ENCODE data around the gene DNAH8. TPM values are rescaled to one million over a fixed set of nuclear protein-coding genes. Genes with fewer than 3 reads are reported as not detected.

Gene DNAH8
- total RNA-seq, 2 experiments from 2014 or later = 0.03 TPM; not detected in 1

DNA sequence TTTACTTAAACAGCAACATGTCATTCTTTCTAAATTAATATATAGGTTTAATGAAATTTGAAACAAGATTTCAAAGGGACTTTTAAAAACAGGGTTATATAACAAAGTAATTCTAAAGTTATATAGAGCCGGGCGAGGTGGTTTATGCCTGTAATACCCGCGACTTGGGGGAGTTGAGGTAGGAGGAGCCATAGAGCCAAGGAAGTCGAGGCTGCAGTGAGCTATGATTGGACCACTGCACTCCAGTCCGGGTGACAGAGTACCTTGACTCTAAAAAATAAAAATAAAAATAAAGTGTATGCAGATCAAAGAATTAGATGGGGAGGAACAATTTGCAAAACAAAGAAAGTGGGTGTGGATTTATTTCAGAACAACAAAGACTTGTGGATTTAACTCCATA lies 182.4 kb downstream of the DNAH8 start:
- TF ChIP-seq, protein P1, sequence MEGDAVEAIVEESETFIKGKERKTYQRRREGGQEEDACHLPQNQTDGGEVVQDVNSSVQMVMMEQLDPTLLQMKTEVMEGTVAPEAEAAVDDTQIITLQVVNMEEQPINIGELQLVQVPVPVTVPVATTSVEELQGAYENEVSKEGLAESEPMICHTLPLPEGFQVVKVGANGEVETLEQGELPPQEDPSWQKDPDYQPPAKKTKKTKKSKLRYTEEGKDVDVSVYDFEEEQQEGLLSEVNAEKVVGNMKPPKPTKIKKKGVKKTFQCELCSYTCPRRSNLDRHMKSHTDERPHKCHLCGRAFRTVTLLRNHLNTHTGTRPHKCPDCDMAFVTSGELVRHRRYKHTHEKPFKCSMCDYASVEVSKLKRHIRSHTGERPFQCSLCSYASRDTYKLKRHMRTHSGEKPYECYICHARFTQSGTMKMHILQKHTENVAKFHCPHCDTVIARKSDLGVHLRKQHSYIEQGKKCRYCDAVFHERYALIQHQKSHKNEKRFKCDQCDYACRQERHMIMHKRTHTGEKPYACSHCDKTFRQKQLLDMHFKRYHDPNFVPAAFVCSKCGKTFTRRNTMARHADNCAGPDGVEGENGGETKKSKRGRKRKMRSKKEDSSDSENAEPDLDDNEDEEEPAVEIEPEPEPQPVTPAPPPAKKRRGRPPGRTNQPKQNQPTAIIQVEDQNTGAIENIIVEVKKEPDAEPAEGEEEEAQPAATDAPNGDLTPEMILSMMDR (IDR thresholded peaks at IDR 0.05) = no peak

DNA sequence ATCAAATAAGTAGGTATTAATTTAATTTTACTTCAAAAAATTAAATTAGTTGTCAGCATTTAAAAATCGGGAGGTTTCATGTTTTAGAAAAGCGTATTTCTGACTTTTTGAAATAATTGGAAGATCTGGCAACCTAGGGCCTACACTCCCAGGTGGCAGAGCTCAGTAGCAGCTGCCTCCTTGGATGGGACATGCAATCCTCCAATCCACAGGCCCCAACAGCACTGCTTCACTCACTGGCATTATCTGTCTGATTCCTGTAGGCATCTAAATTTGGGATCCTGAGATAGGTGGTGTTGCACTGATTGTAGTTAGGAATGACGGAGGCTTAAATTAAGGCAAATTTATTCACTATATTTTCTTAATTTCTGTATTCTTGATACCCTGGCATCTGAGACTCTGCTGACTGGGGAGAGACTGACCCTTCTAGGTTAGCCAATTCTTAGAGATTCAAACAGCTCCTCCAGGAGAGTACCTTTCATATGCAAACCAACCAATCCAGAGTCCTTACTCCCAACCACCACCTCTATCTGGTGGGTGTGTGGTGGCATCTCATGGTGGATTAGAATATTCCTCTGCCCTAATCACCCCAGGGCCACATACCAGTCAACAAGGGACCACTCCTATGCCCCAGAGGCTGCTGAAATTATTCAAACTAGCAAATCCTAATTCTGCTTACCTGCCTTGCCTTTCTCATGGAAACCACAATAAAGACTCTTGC lies 186.9 kb downstream of the DNAH8 start:
- no peaks in the 10 kb centered on the region for H3K27me3 Mint-ChIP-seq
- Histone ChIP-seq H3K9me3 (ENCODE audit: control insufficient read depth in 1 of 2, insufficient read depth in 1 of 2, low read length in 2 of 2) (no peaks in the 10 kb centered on the region), H3K4me1 (ENCODE audit: insufficient read depth, low read length) (no peaks in the 10 kb centered on the region), H3K27ac (ENCODE audit: low read depth in 1 of 2, low read length in 2 of 2) (no peak overlapping the region), H3K4me3 (ENCODE audit: low read length) (no peak overlapping the region), H3K36me3 (ENCODE audit: insufficient read depth, low read length) (no peaks in the 10 kb centered on the region), H3K27me3 (ENCODE audit: control insufficient read depth in 1 of 2, insufficient read depth in 2 of 2, low read length in 2 of 2) (peaks cover 0 to 5% of the 10 kb centered on the region in 2 experiments)
- TF ChIP-seq, protein P1 (IDR thresholded peaks at IDR 0.05) = no peak
- no peak overlapping the region for H3K27ac Mint-ChIP-seq
- DNase-seq = no peak
- no peaks in the 10 kb centered on the region for H3K36me3 Mint-ChIP-seq (ENCODE audit: low read depth)
- intact Hi-C loops (cut with DNase I, micrococcal nuclease) = no loop called here
- no peak for ATAC-seq (ENCODE audit: poor library complexity)
- H3K4me3 Mint-ChIP-seq = no peak overlapping the region
- no peaks in the 10 kb centered on the region for H3K4me1 Mint-ChIP-seq (ENCODE audit: low read depth)
- POLR2A ChIA-PET = interaction anchor here (0.6 kb wide), 1 partner anchor 972 kb away, joined by 3 read pairs; no protein-coding TSS in a partner anchor
- H3K9me3 Mint-ChIP-seq = no peaks in the 10 kb centered on the region
- CTCF ChIA-PET = no interaction called here

More for the DNA sequence above, 182.4 kb downstream of the DNAH8 start:
- ChIA-PET POLR2A (no interaction called here), CTCF (no interaction called here)
- H3K27me3 Mint-ChIP-seq = no peaks in the 10 kb centered on the region
- H3K36me3 Mint-ChIP-seq (ENCODE audit: low read depth) = no peaks in the 10 kb centered on the region
- no peaks in the 10 kb centered on the region for H3K36me3 ChIP-seq (ENCODE audit: insufficient read depth, low read length)
- peaks cover 0 to 5% of the 10 kb centered on the region in 2 experiments for H3K27me3 ChIP-seq (ENCODE audit: control insufficient read depth in 1 of 2, insufficient read depth in 2 of 2, low read length in 2 of 2)
- H3K4me3 Mint-ChIP-seq = no peak overlapping the region
- no peaks in the 10 kb centered on the region for H3K9me3 ChIP-seq (ENCODE audit: control insufficient read depth in 1 of 2, insufficient read depth in 1 of 2, low read length in 2 of 2)
- no peaks in the 10 kb centered on the region for H3K9me3 Mint-ChIP-seq
- no peaks in the 10 kb centered on the region for H3K4me1 Mint-ChIP-seq (ENCODE audit: low read depth)
- H3K27ac ChIP-seq (ENCODE audit: low read depth in 1 of 2, low read length in 2 of 2) = no peak overlapping the region
- intact Hi-C loops (cut with DNase I, micrococcal nuclease) = no loop called here
- H3K4me1 ChIP-seq (ENCODE audit: insufficient read depth, low read length) = no peaks in the 10 kb centered on the region
- H3K4me3 ChIP-seq (ENCODE audit: low read length) = no peak overlapping the region
- ATAC-seq (ENCODE audit: poor library complexity) (no peak), DNase-seq (no peak)
- no peak overlapping the region for H3K27ac Mint-ChIP-seq

DNA sequence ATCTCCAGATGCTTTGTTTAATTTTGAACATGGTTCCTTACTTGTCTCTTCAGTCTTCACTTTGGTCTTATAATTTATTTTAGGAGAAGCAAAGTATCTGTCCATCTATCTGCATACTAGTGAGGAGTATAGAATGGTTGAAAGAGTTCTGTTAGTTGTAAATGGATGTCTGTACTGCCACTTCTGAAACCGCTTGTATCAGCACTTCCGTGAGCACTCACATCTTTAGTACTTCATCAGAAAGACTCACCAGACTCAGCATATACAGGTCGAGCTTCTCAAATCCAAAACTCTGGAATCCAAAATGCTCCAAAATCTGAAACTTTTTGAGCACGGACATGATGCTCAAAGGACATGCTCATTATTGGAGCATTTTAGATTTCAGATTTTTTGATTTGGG lies 191.5 kb downstream of the DNAH8 start:
- H3K27me3 ChIP-seq (ENCODE audit: control insufficient read depth in 1 of 2, insufficient read depth in 2 of 2, low read length in 2 of 2) = peaks cover 0 to 5% of the 10 kb centered on the region in 2 experiments
- no peaks in the 10 kb centered on the region for H3K4me1 Mint-ChIP-seq (ENCODE audit: low read depth)
- no peak overlapping the region for H3K27ac ChIP-seq (ENCODE audit: low read depth in 1 of 2, low read length in 2 of 2)
- no peaks in the 10 kb centered on the region for H3K9me3 ChIP-seq (ENCODE audit: control insufficient read depth in 1 of 2, insufficient read depth in 1 of 2, low read length in 2 of 2)
- no peaks in the 10 kb centered on the region for H3K36me3 Mint-ChIP-seq (ENCODE audit: low read depth)
- H3K4me1 ChIP-seq (ENCODE audit: insufficient read depth, low read length) = no peaks in the 10 kb centered on the region
- DNase-seq (no peak), ATAC-seq (ENCODE audit: poor library complexity) (no peak)
- intact Hi-C loops (cut with DNase I, micrococcal nuclease) = no loop called here
- no peaks in the 10 kb centered on the region for H3K36me3 ChIP-seq (ENCODE audit: insufficient read depth, low read length)
- no peak overlapping the region for H3K4me3 ChIP-seq (ENCODE audit: low read length)
- ChIA-PET CTCF (no interaction called here), POLR2A (no interaction called here)
- TF ChIP-seq, protein P1 (IDR thresholded peaks at IDR 0.05) = no peak
- no peaks in the 10 kb centered on the region for H3K27me3 Mint-ChIP-seq
- H3K4me3 Mint-ChIP-seq = no peak overlapping the region
- H3K9me3 Mint-ChIP-seq = no peaks in the 10 kb centered on the region
- H3K27ac Mint-ChIP-seq = no peak overlapping the region

Data from CD4-positive, alpha-beta T cell (primary cell).